HAP-1 (cell line): ENCODE measurements around the gene INO80C.
"Not testable (repeated sequence)": the region's sequence is repeated elsewhere in the genome, so short reads cannot be mapped to it uniquely, and the experiment has no call there.

Source experiments
- DNase-seq, 2 experiments: peaks; one replicate each; pipeline ENCODE4 v3.0.0-alpha.2; 2016 to 2020; ENCODE audit warnings: low spot score in 2 of 2
- H3K27me3 ChIP-seq: fragments of 250-450 bp; sonication (Bioruptor Pico); 2 replicates; pipeline ENCODE4 v1.5.1; 2020; ENCODE audit warnings: low read depth, mild to moderate bottlenecking, moderate library complexity
- H3K36me3 ChIP-seq: fragments of 250-450 bp; sonication (Bioruptor Pico); replicated peaks from 2 replicates; pipeline ENCODE4 v1.5.1; 2020; ENCODE audit warnings: mild to moderate bottlenecking
- H3K4me1 ChIP-seq: fragments of 250-450 bp; sonication (Bioruptor Pico); 2 replicates; pipeline ENCODE4 v1.5.1; 2020; ENCODE audit warnings: mild to moderate bottlenecking
- H3K4me3 ChIP-seq: fragments of 250-450 bp; sonication (Bioruptor Pico); 2 replicates; pipeline ENCODE4 v1.5.1; 2020; ENCODE audit warnings: mild to moderate bottlenecking, moderate library complexity
- H3K9me3 ChIP-seq: fragments of 250-450 bp; sonication (Bioruptor Pico); 2 replicates; pipeline ENCODE4 v1.5.1; 2020; ENCODE audit warnings: mild to moderate bottlenecking, moderate library complexity
- in situ Hi-C: fragments of 300-500 bp; cut with MboI; formaldehyde crosslinking; loops from 3 replicates; pipeline ENCODE4 v1.14.3; 2020; ENCODE audit warnings: low sequenced_read_pairs, inconsistent platforms, mixed read lengths

Gene INO80C

GRCh38 chr18:35489281-35489680 is 8.5 kb downstream of the INO80C start:
- H3K4me1 ChIP-seq = peaks cover 64% of the 10 kb centered on the region
- DNase-seq, H3K27me3 ChIP-seq, in situ Hi-C loops, H3K9me3 ChIP-seq, H3K36me3 ChIP-seq, H3K4me3 ChIP-seq: not testable (repeated sequence)

GRCh38 chr18:35488396-35488795 is 9.4 kb downstream of the INO80C start:
- H3K36me3 ChIP-seq, H3K27me3 ChIP-seq, H3K4me3 ChIP-seq, in situ Hi-C loops, H3K9me3 ChIP-seq: not testable (repeated sequence)
- H3K4me1 ChIP-seq = peaks cover 58% of the 10 kb centered on the region
- DNase-seq = peak; percentile 47 to 81

- in situ Hi-C loops, H3K36me3 ChIP-seq, H3K9me3 ChIP-seq, H3K27me3 ChIP-seq, H3K4me3 ChIP-seq, DNase-seq: not testable (repeated sequence)
- H3K4me1 ChIP-seq = peaks cover 52% of the 10 kb centered on the region
Observed at GRCh38 chr18:35487525-35487924, 10.2 kb downstream of the INO80C start.

GRCh38 chr18:35485852-35486251 is 11.9 kb downstream of the INO80C start:
- H3K4me3 ChIP-seq = no peak overlapping the region
- in situ Hi-C loops = no loop called here

GRCh38 chr18:35484034-35484433 is 13.7 kb downstream of the INO80C start:
- in situ Hi-C loops = no loop called here
- H3K36me3 ChIP-seq = no peaks in the 10 kb centered on the region; the same call in 1 of the 2 replicates
- H3K27me3 ChIP-seq = no peaks in the 10 kb centered on the region
- no peak overlapping the region for H3K4me3 ChIP-seq
- H3K9me3 ChIP-seq = no peaks in the 10 kb centered on the region; the same call in 1 of the 2 replicates
- peaks cover 32% of the 10 kb centered on the region for H3K4me1 ChIP-seq
- DNase-seq = no peak

More at GRCh38 chr18:35485852-35486251, 11.9 kb downstream of the INO80C start:
- no peak for DNase-seq
- H3K9me3 ChIP-seq = no peaks in the 10 kb centered on the region; the same call in 1 of the 2 replicates
- H3K36me3 ChIP-seq = no peaks in the 10 kb centered on the region
- H3K27me3 ChIP-seq = no peaks in the 10 kb centered on the region
- H3K4me1 ChIP-seq = peaks cover 38% of the 10 kb centered on the region

GRCh38 chr18:35481960-35482366 is 15.8 kb downstream of the INO80C start:
- H3K27me3 ChIP-seq = no peaks in the 10 kb centered on the region
- in situ Hi-C loops = no loop called here
- peaks cover 15% of the 10 kb centered on the region for H3K4me1 ChIP-seq
- no peaks in the 10 kb centered on the region; the same call in 1 of the 2 replicates for H3K9me3 ChIP-seq
- no peaks in the 10 kb centered on the region; the same call in 1 of the 2 replicates for H3K36me3 ChIP-seq
- DNase-seq = no peak
- no peak overlapping the region for H3K4me3 ChIP-seq

- no peak for DNase-seq
- Histone ChIP-seq H3K4me1 (peaks cover 2% of the 10 kb centered on the region; the same call in 1 of the 2 replicates), H3K9me3 (no peaks in the 10 kb centered on the region; the same call in 1 of the 2 replicates), H3K36me3 (no peaks in the 10 kb centered on the region; the same call in 1 of the 2 replicates), H3K27me3 (no peaks in the 10 kb centered on the region), H3K4me3 (no peak overlapping the region)
- in situ Hi-C loops = no loop called here
Observed at GRCh38 chr18:35479911-35480586, 17.7 kb downstream of the INO80C start.

GRCh38 chr18:35478520-35479435 is 19.0 kb downstream of the INO80C start:
- DNase-seq = no peak
- Histone ChIP-seq H3K9me3 (no peaks in the 10 kb centered on the region; the same call in 1 of the 2 replicates), H3K27me3 (no peaks in the 10 kb centered on the region), H3K4me1 (no peaks in the 10 kb centered on the region), H3K4me3 (no peak overlapping the region), H3K36me3 (no peaks in the 10 kb centered on the region; the same call in 1 of the 2 replicates)
- in situ Hi-C loops = no loop called here

GRCh38 chr18:35477974-35478373 is 19.8 kb downstream of the INO80C start:
- H3K36me3 ChIP-seq = no peaks in the 10 kb centered on the region; the same call in none of the 2 replicates
- in situ Hi-C loops = no loop called here

GRCh38 chr18:35477497-35477896 is 20.3 kb downstream of the INO80C start:
- in situ Hi-C loops = no loop called here
- Histone ChIP-seq H3K4me1 (no peaks in the 10 kb centered on the region), H3K36me3 (peaks cover 1% of the 10 kb centered on the region), H3K4me3 (no peak overlapping the region), H3K9me3 (no peaks in the 10 kb centered on the region; the same call in 1 of the 2 replicates), H3K27me3 (no peaks in the 10 kb centered on the region)
- DNase-seq = no peak

More at GRCh38 chr18:35477974-35478373, 19.8 kb downstream of the INO80C start:
- Histone ChIP-seq H3K27me3 (no peaks in the 10 kb centered on the region), H3K4me1 (no peaks in the 10 kb centered on the region), H3K4me3 (no peak overlapping the region), H3K9me3 (no peaks in the 10 kb centered on the region; the same call in 1 of the 2 replicates)
- DNase-seq = no peak

GRCh38 chr18:35474884-35475283 is 22.9 kb downstream of the INO80C start:
- Histone ChIP-seq H3K4me1 (peaks cover 5% of the 10 kb centered on the region), H3K36me3 (peaks cover 4% of the 10 kb centered on the region), H3K4me3 (no peak overlapping the region), H3K27me3 (no peaks in the 10 kb centered on the region), H3K9me3 (no peaks in the 10 kb centered on the region)
- in situ Hi-C loops = no loop called here
- no peak for DNase-seq

GRCh38 chr18:35473562-35473961 is 24.2 kb downstream of the INO80C start:
- no peaks in the 10 kb centered on the region for H3K9me3 ChIP-seq
- no peak overlapping the region for H3K4me3 ChIP-seq
- peaks cover 4% of the 10 kb centered on the region; the same call in 1 of the 2 replicates for H3K36me3 ChIP-seq
- no peak for DNase-seq
- in situ Hi-C loops = no loop called here
- peaks cover 7% of the 10 kb centered on the region for H3K4me1 ChIP-seq
- no peaks in the 10 kb centered on the region for H3K27me3 ChIP-seq

GRCh38 chr18:35470435-35470834 is 27.3 kb downstream of the INO80C start:
- Histone ChIP-seq H3K4me3 (no peak overlapping the region), H3K4me1 (peaks cover 7% of the 10 kb centered on the region), H3K9me3 (no peaks in the 10 kb centered on the region), H3K27me3 (no peaks in the 10 kb centered on the region), H3K36me3 (peaks cover 4% of the 10 kb centered on the region; the same call in 1 of the 2 replicates)
- no peak for DNase-seq
- in situ Hi-C loops = no loop called here

GRCh38 chr18:35469725-35470124 is 28.0 kb downstream of the INO80C start:
- Histone ChIP-seq H3K9me3 (no peaks in the 10 kb centered on the region), H3K36me3 (peaks cover 4% of the 10 kb centered on the region; the same call in 1 of the 2 replicates), H3K27me3 (no peaks in the 10 kb centered on the region), H3K4me3 (no peak overlapping the region), H3K4me1 (peaks cover 7% of the 10 kb centered on the region)
- in situ Hi-C loops = no loop called here
- no peak for DNase-seq
